HepG2 (cell line): ENCODE results near the gene SULT4A1. TPM values are rescaled to one million over a fixed set of nuclear protein-coding genes. Genes with fewer than 3 reads are reported as not detected.

Experiments used
- BCL3 ChIP-seq: sonication (generic); formaldehyde crosslinking; IDR thresholded peaks from 2 replicates; pipeline ENCODE4 v1.5.1; 2020; ENCODE audit warnings: mild to moderate bottlenecking, missing genetic modification reagents, moderate library complexity
- BRD4 ChIP-seq: sonication (generic); formaldehyde crosslinking; IDR thresholded peaks from 2 replicates; pipeline ENCODE4 v1.4.0; 2020; ENCODE audit warnings: missing genetic modification reagents
- GATAD1 ChIP-seq: IDR thresholded peaks from 2 replicates; pipeline ENCODE4 v1.6.1; 2016; ENCODE audit warnings: missing genetic modification reagents, missing compliant biosample characterization
- JUND ChIP-seq: sonication (generic); formaldehyde crosslinking; IDR thresholded peaks from 2 replicates; pipeline ENCODE4 v1.8.0; 2022; ENCODE audit warnings: mild to moderate bottlenecking, missing genetic modification reagents
- MBNL3 ChIP-seq: fragments of 250-450 bp; sonication (Bioruptor Pico); conservative IDR thresholded peaks from 2 replicates; pipeline ENCODE4 v1.8.0; 2022; ENCODE audit warnings: mild to moderate bottlenecking, inconsistent platforms
- MIER3 ChIP-seq: IDR thresholded peaks from 2 replicates; pipeline ENCODE4 v1.6.1; 2016; ENCODE audit warnings: missing compliant biosample characterization, borderline replicate concordance
- MLXIP ChIP-seq: sonication (generic); formaldehyde crosslinking; IDR thresholded peaks from 2 replicates; pipeline ENCODE4 v1.9.0; 2021; ENCODE audit warnings: missing genetic modification reagents, borderline replicate concordance
- SP1 ChIP-seq, 2 experiments: fragments of 450-650 bp in 1 of 2; sonication (generic) in 1 of 2; formaldehyde crosslinking in 1 of 2; IDR thresholded peaks; 2 replicates each; pipeline versions ENCODE4 v1.4.0 to v1.6.1; 2016 to 2020; ENCODE audit warnings: missing genetic modification reagents in 1 of 2
- TFE3 ChIP-seq: IDR thresholded peaks from 2 replicates; pipeline ENCODE4 v1.6.1; 2016
- ZFP90 ChIP-seq: sonication (generic); formaldehyde crosslinking; IDR thresholded peaks from 2 replicates; pipeline ENCODE4 v1.8.0; 2022; ENCODE audit warnings: missing genetic modification reagents, mild to moderate bottlenecking, inconsistent platforms, borderline replicate concordance
- ZNF205 ChIP-seq: IDR thresholded peaks from 2 replicates; pipeline ENCODE4 v1.6.1; 2018; ENCODE audit warnings: missing biosample characterization, missing genetic modification reagents
- ZNF563 ChIP-seq: sonication (generic); formaldehyde crosslinking; IDR thresholded peaks from 2 replicates; pipeline ENCODE4 v1.8.0; 2022; ENCODE audit warnings: mild to moderate bottlenecking, moderate library complexity, missing genetic modification reagents
- ZNF83 ChIP-seq: sonication (generic); formaldehyde crosslinking; IDR thresholded peaks from 2 replicates; pipeline ENCODE4 v1.4.0; 2020; ENCODE audit warnings: missing genetic modification reagents, mild to moderate bottlenecking, borderline replicate concordance
- polyA plus RNA-seq, 8 experiments: library from polyadenylated mRNA; depleted of rRNA in 3 of 8; stranded (reverse) in 7 of 8; unstranded in 1 of 8; fragments of >200 nt; fragmentation: Illumina TruSeq in 4 of 8; extraction: Trizol in 4 of 8; gene quantifications; 2 replicates each; pipeline versions ENCODE4 v1.2.1 to v1.2.3, GENCODE V29; 2011 to 2016; ENCODE audit warnings: low read depth in 4 of 8, missing spikeins in 1 of 8, mixed read lengths in 1 of 8; ENCODE audit not compliant: insufficient read depth in 1 of 8
- total RNA-seq, 5 experiments: library from RNA; depleted of rRNA; stranded (reverse); fragments of >200 nt; fragmentation: Illumina TruSeq; extraction: Trizol; gene quantifications; 2 replicates each; pipeline ENCODE4 v1.2.3, GENCODE V29; 2016; ENCODE audit warnings: low read depth in 1 of 5
- TF ChIP-seq, protein P1 (sequence below): sonication (generic); formaldehyde crosslinking; IDR thresholded peaks from 2 replicates; pipeline ENCODE4 v1.5.0; 2020; ENCODE audit warnings: mild to moderate bottlenecking, missing genetic modification reagents, borderline replicate concordance

The SULT4A1 gene
- total and polyA plus RNA-seq, 2 of the 13 experiments (the other 11 are each of a cell fraction or from before 2014, with no cell fraction given), result not detected

GRCh38 chr22:43867839-43868635 is 5.7 kb upstream of the SULT4A1 start (continued):
- TF ChIP-seq, protein P1, sequence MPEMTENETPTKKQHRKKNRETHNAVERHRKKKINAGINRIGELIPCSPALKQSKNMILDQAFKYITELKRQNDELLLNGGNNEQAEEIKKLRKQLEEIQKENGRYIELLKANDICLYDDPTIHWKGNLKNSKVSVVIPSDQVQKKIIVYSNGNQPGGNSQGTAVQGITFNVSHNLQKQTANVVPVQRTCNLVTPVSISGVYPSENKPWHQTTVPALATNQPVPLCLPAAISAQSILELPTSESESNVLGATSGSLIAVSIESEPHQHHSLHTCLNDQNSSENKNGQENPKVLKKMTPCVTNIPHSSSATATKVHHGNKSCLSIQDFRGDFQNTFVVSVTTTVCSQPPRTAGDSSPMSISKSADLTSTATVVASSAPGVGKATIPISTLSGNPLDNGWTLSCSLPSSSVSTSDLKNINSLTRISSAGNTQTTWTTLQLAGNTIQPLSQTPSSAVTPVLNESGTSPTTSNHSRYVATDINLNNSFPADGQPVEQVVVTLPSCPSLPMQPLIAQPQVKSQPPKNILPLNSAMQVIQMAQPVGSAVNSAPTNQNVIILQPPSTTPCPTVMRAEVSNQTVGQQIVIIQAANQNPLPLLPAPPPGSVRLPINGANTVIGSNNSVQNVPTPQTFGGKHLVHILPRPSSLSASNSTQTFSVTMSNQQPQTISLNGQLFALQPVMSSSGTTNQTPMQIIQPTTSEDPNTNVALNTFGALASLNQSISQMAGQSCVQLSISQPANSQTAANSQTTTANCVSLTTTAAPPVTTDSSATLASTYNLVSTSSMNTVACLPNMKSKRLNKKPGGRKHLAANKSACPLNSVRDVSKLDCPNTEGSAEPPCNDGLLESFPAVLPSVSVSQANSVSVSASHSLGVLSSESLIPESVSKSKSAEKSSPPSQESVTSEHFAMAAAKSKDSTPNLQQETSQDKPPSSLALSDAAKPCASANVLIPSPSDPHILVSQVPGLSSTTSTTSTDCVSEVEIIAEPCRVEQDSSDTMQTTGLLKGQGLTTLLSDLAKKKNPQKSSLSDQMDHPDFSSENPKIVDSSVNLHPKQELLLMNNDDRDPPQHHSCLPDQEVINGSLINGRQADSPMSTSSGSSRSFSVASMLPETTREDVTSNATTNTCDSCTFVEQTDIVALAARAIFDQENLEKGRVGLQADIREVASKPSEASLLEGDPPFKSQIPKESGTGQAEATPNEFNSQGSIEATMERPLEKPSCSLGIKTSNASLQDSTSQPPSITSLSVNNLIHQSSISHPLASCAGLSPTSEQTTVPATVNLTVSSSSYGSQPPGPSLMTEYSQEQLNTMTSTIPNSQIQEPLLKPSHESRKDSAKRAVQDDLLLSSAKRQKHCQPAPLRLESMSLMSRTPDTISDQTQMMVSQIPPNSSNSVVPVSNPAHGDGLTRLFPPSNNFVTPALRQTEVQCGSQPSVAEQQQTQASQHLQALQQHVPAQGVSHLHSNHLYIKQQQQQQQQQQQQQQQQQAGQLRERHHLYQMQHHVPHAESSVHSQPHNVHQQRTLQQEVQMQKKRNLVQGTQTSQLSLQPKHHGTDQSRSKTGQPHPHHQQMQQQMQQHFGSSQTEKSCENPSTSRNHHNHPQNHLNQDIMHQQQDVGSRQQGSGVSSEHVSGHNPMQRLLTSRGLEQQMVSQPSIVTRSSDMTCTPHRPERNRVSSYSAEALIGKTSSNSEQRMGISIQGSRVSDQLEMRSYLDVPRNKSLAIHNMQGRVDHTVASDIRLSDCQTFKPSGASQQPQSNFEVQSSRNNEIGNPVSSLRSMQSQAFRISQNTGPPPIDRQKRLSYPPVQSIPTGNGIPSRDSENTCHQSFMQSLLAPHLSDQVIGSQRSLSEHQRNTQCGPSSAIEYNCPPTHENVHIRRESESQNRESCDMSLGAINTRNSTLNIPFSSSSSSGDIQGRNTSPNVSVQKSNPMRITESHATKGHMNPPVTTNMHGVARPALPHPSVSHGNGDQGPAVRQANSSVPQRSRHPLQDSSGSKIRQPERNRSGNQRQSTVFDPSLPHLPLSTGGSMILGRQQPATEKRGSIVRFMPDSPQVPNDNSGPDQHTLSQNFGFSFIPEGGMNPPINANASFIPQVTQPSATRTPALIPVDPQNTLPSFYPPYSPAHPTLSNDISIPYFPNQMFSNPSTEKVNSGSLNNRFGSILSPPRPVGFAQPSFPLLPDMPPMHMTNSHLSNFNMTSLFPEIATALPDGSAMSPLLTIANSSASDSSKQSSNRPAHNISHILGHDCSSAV (CRISPR knock-in tag), result no peak
- no peak for TF ChIP-seq MIER3 (CRISPR knock-in tag)
- no peak for TF ChIP-seq ZNF205 (CRISPR knock-in tag)
- TF ChIP-seq TFE3, result peak; percentile 68; the same call in 1 of the 2 replicates
- no peak for TF ChIP-seq BCL3 (CRISPR knock-in tag)
- peak; percentile 78; the same call in 1 of the 2 replicates for TF ChIP-seq MLXIP (CRISPR knock-in tag)
- TF ChIP-seq MBNL3 (CRISPR knock-in tag), result no peak
- TF ChIP-seq JUND (CRISPR knock-in tag), result no peak
- peak; percentile 37; the same call in 1 of the 2 replicates for TF ChIP-seq ZFP90 (CRISPR knock-in tag)
- no peak for TF ChIP-seq BRD4 (CRISPR knock-in tag)
- peak; percentile 49 for TF ChIP-seq GATAD1 (CRISPR knock-in tag)
- peak; percentile 69; the same call in 1 of the 2 replicates for TF ChIP-seq ZNF83
- no peak for TF ChIP-seq SP1 (IDR thresholded peaks at IDR 0.05)
- TF ChIP-seq SP1 (CRISPR knock-in tag; IDR thresholded peaks at IDR 0.05), result no peak
- peak; percentile 58; the same call in 1 of the 2 replicates for TF ChIP-seq ZNF563 (CRISPR knock-in tag)
